Glomerular visceral epithelial cell (primary cell): ENCODE data around the gene NKX2-3.

Experiments
- DNase-seq: peaks from one replicate; pipeline ENCODE4 v3.0.0-alpha.2; 2016; ENCODE audit errors: extremely low spot score

The NKX2-3 gene

DNA sequence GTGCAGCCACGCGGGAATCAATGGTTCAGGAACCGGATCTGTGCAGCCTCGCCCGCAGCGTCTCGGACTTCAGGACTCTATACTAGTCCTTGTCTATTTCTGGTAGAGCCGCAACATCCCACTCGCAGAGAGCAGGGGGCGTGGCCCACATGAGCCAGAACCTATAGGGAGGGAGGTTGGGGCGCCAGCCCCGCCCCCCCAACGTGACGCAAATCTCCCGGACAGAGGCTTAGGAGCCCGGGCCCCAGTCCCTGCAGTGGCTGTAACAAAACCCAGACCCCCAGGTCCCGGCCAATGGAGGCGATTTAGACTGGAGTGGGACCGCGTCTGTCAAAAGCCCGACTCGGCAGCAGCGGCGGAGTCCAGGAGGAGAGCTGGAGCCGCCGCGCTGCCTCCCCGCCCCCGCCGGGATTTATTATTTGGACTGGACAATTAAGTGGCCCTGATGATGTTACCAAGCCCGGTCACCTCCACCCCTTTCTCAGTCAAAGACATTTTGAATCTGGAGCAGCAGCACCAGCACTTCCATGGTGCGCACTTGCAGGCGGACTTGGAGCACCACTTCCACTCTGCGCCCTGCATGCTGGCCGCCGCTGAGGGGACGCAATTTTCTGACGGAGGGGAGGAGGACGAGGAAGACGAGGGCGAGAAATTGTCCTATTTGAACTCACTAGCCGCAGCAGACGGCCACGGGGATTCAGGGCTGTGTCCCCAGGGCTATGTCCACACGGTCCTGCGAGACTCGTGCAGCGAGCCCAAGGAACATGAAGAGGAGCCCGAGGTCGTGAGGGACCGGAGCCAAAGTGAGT lies at the start of gene NKX2-3:
TSS of gene NKX2-3 (plus strand) at position 256 of the 809 bp plus-strand sequence. CDS start at position 446, 190 bp downstream.
- DNase-seq = no peak

DNA sequence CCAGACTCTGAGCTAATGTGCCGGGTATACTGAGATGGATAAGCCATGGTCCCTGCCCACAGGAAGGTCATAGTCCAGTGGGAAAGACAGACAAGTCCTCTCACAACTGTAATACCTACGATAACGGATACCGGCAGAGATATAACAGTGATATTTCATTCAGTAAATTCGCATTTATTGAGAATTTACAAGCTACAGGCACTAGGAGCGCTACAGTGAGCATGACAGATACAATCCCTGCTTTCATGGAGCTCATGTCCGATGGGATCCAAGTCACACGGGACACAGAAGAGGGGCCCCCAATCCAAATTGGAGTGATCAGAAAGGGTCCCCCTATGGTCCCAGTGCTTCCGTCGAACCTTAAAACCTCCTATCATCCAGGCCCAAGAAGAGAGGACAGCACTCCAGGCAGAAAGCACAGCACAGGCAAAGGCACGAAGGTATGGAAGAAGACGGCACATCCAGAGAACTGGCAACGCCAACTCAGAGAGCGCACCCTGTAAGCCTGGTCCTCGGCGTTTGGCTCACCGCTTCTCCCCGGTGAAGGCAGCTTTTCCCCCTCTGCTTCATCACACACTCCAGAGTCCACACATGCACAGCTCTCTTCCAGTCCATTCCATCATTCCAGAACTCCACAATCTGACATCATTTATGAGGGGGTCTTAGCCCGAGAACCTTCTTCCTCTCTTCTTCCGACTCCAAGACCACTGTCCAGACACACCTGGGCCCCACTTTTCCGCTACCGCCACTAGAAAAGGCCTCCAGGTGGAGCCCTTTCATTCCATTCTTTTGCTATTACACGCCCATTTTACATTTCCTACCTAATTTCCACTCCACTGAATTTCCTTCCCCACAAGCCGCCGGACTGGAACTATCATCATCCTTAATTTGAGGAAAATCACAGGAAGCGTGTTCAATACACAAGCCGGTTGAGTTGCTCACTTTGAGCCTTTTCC lies 47.8 kb upstream of the NKX2-3 start:
- no peak for DNase-seq

DNA sequence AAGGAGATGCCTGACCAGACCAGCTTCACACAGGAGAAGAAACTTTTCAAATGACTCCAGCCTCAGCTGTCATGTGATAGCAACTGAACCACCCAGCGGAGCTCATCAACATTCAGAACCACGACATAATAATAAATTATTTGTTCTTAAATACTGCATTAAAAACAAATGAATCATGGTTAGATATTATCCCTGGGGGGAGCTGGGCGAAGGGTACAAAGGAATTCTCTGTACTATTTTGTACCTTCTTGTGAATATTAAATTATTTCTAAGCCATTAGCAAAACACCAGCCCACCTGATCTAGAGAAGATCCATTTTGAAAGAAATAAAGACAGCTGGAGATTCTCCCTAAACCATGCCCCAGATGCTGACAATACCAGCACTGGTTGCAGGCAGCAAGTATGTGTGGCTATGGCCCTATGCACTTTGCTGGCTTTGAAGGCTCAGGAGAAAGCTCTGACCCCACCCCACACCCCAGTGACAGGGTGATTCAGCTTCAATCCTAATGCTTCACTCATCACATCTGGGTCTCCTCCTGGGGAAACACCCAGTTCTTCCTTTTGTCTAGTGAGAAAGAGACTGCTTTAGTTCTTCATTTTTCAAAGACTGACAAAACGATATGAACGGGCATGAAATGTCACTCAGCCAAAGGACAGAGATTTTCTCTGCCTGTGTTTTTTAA lies 45.5 kb upstream of the NKX2-3 start:
- DNase-seq = no peak

DNA sequence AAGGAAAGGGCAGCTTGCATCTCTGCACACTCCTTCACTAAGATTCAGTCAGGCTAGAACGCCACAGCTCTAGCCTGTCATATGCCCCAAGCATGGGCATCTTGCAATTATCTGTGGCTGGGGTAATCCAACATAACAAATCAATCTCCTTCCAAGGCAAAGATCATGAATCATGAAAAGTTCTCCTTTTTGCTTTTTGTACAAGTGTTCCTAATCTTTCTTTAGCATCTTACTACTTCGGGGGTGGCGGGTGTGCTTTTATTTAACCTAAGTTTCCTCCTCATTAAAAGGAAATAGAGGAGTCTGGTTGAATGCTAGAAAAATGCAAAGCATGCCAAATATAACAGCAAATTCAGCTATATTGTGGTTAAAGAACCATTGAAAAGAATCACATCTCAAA lies 43.5 kb upstream of the NKX2-3 start:
- no peak for DNase-seq

DNA sequence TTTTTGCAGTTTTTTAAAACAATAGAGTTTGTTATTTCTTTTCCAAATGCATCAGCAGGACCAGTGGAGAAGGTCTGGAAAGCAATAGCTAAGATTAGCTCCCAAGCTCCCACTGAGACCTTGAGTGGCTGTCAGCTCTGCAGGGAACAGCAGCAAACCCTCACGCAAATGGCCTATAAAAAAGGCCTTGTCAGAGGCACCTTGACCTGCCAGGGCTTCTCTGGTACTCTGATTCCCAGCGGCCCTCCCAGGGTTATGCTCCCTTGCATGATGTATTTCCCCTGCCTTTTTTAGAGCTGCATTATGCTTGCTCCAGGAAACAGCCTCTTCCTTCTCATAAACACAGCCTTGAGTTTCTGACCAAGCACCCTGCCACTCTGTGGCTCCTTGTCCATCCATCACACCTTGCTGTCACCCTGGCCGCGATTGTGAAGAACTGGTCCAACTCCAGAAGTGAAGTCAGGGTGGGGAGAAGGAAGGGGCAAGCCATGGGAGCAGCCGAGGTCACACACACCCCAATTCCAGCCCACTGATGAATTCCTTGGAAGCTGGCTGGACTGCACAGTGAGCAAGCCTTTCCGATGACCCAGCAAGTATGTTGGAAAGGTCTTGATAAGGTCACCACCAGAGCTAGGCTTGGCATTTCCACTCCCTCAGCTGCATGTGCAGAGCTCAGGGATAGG lies 35.3 kb upstream of the NKX2-3 start:
- DNase-seq = no peak

DNA sequence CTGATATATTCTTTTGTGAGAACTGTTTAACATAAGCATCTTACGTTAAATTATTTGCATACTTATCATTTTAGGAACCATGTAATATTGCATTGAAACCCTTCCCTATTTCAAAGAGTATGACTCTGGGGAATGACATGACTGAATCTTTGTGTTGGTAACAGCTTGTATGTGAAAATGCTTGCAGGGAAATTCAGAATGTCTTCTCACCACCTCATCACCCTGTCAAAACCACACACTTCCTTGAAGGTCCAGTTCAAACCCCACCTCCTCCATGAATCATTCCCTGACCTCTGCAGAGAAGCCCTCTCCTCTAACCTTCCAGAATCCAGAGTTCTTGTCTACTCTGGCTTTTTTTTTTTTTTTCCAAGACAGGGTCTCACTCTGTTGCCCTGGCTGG lies 26.3 kb upstream of the NKX2-3 start:
- no peak for DNase-seq

DNA sequence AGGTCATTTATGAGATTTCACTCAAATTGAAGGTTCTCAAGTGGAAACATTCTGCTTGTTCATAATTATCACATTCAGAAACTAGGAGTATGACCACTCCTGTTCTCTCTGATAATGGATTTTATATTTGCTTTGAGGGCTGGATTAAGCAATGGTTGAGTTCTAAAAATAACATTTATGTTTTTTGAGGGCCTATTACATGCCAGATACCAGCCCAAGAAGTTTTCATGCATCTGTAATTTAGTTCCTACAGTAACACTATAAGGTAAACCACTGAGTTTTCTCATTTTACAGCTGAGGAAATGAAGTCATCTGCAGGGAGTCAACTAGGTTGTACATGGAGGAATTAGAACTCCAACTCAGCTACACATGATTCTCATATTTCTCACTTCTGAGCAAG lies 25.5 kb upstream of the NKX2-3 start:
- no peak for DNase-seq

DNA sequence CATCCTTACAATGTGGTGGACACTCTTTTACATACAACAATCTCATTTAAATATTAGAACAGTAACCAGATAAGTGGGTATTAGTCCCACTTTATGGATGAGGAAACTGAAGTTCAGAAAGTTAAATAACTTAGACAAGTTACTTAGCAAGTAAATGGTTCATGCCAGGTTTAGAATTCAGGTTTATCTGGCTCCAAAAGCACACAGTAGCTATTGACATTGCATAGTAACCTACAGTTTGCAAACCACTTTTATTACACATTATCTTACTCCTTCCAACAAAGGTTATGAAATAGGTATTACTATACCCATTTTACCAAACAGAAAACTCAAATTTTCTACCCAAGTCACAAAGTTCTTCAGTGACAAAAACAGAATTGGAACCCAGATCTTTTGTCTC lies 19.7 kb upstream of the NKX2-3 start:
- no peak for DNase-seq

DNA sequence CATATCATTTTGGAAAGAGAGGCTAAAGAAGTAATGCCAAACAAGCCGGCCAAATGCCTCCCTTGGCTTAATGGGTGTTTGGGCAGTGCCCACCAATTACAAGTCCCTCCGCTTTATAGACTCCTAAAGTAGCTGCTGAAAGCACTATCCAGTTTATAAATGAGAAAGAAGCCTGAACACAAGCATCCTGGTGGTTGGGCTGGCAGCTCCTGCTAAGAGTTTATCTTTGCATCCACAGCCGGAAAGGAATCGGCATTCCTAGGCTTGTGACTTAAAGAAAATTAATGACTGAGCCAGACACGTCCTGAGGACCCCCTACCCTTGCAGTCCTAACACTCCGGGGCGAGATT lies 13.1 kb upstream of the NKX2-3 start:
- DNase-seq = no peak

DNA sequence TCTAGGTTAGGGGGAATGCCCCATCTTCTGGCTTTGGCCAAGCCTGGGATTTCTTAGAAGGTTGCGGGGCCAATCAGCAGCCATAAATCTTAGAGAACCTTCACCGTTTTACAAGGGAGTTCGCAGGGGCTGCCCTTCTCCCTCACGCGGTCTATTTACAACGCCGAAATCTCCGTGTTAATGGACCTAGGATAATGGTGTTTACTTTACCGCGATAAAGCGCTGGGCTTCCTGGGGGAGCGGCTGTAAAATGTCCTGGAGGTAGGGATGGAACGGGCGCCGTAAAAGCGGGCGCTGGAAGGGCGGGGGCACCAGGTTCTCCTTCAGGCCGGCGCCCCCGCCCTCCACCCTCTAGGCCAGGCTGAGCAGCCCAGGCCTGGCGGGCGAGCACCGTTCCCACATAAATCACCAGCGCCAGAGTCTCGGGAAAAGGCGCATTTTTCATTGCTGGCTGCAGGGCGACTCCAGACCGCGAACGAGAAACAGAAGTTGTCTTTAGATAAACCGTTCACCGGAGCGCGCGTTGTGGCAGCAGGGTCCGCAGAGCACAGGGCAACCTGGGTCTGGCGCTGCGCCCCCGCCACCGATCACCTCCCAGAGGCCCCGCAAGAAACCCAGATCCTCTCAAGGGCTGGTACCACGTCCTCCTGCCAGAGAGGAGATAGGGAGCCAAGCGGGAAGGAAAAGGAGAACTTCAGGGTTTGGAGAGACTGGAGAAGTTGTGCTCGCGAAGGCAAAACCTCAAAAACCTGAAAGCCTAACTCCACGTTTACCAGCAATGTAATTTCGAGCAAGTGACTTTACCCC lies 12.5 kb upstream of the NKX2-3 start:
- no peak for DNase-seq

DNA sequence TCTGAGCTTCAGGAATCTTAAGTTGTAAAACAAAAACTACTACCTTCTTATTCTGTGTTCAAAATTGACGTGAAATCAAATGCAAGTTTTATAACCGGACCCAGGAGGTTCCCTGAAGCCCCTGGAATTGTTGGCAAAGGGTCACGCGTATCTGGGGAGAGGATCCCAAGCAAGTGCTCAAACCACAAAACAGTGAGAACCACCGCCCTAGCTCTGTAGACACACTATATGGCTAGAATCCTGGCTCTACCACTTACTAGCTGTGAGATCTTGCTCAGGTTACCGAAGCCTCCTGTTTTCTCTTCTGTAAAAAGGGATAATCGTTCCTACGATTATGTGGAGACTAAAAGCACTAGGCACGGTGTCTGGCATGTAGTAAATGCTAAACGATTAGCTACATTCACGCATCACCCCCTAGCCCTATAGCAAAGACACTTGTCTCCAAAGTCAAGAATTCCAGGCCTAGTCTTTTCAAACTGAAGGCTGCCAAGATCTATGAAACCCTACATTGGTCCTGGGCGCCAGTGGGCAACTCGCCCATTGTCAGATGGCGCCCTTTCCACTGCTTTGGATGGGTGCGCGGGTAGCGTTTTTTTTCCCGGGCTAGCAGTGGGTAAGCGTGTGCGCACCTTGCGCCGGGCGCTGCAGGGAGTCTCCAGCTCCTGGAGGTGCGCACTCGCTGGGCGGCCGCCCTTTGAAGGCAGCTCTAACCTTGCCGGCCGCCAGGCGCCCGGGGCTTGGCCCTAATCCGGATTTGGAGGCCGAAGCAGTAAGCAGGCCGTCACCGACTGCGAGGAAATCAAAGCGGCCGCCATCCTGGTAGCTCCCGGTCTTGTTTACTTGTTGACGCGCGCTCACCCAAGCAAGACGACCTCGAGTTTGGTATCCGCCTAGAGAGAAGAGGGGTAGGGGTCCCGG lies 11.6 kb upstream of the NKX2-3 start:
- DNase-seq = no peak

DNA sequence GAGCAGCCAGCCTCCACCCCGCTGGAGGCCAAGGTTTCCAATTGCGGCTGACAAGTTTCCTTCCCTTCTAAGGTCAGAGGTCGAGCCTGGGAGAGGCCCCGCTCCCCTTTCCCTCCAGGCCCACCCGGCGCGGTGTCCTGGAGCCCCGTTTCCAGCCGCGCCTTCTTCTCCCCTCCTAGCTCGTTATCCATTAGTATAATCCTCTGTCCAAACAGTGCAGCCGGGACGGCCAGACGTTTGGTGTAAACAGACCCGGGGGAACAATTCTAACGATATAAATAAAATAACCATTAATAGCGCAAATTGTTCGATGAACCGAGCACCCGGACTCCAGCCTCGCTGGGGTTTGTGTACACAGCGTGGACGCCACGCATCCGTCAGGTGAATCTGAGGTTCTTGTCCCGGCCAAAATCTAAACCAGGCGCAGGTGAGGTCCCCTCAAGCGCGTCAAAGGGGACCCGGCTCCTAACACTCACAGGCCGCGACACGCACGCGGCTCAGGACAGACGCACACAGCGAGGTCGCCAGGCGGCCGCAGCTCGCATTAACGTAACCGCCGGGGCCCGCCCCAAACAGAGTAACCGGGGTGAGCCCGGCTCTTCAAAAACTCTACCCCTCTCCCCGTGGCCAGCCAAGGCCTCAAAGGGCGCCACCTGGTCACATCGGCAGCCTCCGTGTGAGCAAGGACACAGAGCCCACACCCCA lies 10.8 kb upstream of the NKX2-3 start:
- no peak for DNase-seq

DNA sequence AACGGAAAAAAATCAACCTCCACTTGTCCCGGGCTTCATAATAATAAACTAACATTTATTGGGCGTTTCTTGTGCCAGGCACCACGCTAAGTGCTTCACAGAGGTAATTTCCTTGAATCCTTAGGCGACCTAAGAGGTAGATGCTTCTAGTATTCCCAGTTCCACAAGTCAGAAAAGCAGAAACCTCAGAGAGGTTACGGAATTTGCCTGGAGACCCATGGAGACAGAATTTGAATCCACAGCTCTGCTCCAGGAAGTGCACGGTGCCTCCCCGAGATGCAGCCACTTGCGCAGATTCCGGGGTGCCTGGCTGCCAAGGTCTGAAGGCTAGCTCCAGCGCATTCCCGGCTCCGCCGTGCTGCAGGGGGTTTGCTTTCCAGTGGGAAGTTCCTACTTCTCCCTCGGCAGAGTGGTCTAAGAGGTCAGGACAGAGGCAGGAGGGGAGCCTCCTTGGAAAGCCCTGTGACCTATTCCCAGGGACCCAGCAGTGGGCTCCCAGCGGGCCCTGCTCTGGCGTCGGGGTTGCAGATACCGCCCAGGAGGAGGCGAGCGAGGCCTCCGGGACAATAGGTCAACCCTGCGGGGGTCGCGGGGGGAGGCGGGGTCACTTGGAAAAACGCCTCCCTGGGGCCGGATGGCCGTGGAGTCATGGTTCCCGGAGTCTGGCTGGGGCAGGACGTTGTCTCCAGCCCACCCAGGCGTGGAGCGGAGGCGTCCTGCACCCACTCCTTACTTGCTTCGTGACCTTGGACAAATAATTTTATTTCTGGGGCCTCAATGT lies 10.1 kb upstream of the NKX2-3 start:
- no peak for DNase-seq

DNA sequence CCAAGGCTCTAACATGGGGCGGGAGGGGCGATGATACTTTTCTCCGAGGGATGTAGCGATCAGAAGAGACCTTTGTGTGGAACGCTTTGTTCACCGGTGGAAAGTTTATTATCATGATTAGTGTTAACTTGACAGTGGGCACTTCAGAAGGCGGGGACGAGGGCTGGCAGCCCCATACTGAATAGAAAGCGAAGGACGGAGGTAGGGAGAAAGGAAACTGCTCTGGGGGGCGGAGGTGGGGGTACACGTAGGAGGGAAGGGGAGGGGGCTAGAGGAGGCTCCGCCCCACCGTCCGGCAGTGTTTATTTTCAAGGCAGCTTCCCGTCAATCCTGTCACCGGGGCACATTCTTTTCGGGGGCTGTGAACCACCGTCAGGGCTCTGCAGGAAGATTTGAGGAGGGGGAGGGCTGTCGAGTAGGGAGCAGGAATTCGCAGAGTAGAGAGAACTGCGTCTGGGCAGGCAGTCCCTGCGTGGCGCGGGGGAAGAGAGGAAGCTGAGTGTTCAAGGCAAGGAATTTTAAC lies 9.4 kb upstream of the NKX2-3 start:
- DNase-seq = no peak

DNA sequence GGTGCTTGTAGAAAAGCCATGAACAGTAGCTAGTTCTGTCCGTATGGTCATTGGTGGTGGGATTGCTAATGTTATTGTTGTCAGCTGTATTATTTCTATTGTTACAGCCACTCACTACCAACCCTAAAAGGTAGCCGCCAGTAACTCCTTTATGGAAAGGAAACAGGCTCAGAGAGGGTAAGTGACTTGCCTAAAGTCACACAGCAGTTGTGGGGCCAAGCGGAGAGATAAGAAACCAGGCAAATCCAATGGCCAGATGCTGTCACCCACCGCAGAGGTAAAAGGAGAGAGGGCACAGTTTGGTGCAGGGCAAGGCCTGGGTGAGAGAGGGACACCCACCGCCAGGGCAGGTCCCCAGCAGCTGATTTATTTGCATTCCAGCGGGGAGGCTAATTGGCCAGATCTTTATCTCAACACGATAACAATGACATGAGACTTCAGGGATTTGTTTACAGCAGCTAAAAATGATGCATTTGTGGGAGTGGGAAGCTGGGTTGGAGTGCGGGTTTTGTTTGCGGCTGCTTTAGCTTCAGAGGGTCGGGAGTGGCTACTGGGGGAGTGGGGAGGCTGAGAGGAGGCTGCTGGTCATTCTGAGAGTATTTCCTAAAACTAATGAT lies 8.6 kb upstream of the NKX2-3 start:
- DNase-seq = no peak

DNA sequence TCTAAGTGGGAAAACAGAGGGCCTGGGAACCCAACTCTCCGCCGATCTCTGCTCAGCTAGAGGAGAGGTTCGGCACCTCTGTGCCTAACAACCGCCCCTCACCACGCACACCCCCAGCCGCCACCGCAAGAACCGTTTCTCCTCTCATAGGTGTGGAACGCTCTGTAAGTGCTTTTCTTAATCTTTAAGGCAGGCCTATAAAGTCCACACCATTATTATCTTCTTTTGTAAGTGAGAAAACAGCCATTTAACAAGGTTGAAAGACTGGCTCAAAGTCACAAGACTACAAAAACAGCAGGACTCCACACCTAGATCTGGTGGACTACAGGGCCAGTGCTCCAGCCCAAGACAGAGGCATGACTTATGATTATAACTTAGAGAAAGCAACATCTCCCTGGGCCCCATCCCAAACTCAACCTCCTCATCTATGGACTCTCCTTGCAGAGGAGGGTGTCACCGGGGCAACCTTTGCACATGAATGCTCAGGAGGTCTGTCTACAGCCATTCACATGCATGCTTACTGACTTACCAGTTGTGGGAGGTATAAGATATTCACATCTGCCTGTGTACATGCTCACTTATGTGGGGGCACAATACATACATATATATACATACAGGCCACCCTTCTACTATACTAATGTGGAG lies 7.9 kb upstream of the NKX2-3 start:
- no peak for DNase-seq

DNA sequence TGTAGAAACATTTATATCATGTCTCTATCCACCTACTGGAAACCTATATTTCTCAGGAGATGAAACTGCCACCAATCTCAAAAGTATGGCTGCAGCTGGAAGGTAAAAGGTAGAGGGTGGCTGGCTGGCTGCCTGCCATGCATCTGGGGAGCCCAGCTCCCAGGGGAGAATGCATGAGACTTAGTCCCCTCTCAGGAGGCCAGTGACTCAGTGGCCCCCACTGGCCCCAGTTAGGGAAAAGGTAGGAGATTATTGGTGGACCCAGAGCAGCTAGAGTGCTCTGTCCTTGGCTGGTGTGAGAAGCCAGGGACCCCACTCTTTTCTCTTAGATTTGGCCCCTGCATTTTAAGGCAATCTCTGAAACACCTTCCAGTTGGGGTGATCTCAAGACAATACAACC lies 6.8 kb upstream of the NKX2-3 start:
- DNase-seq = no peak
